Left renal pelvis (tissue), 4 donors: ENCODE measurements around the gene TPO. TPM values are rescaled to one million over a fixed set of nuclear protein-coding genes. Genes with fewer than 3 reads are reported as not detected.
"Not testable (repeated sequence)": the region's sequence is repeated elsewhere in the genome, so short reads cannot be mapped to it uniquely, and the experiment has no call there.

ENCODE experiments used
- DNase-seq, 4 donors: peaks; one replicate each; pipeline ENCODE4 v3.0.0-alpha.2; 2013; ENCODE audit warnings: low read depth in 4 of 4, low spot score in 3 of 4
- polyA plus RNA-seq, 4 donors: library from polyadenylated mRNA; unstranded; fragments of 120-200 nt; gene quantifications; one replicate each; pipeline ENCODE4 v1.2.1, GENCODE V29; 2013; ENCODE audit not compliant: insufficient read length in 4 of 4

Gene TPO
- polyA plus RNA-seq, 4 donors = 0.10 to 0.17 TPM; not detected in 2

GRCh38 chr2:1403565-1403964 lies 9.7 kb upstream of the TPO start:
- DNase-seq = no peak

- no peak for DNase-seq
Observed at GRCh38 chr2:1405124-1405523, 8.1 kb upstream of the TPO start.

- no peak for DNase-seq
Observed at GRCh38 chr2:1405967-1406366, 7.3 kb upstream of the TPO start.

GRCh38 chr2:1406434-1406833 lies 6.8 kb upstream of the TPO start:
- no peak for DNase-seq

GRCh38 chr2:1407950-1408675 lies 5.2 kb upstream of the TPO start:
- DNase-seq = peak in 2 of 4 donors; percentile 10 to 33

- no peak for DNase-seq
Observed at GRCh38 chr2:1414121-1414520, 858 bp downstream of the TPO start.

GRCh38 chr2:1414901-1415300 lies 1.6 kb downstream of the TPO start:
- DNase-seq = not testable (repeated sequence)

- DNase-seq = no peak
Observed at GRCh38 chr2:1415501-1415900, 2.2 kb downstream of the TPO start.

GRCh38 chr2:1418566-1418965 lies 5.3 kb downstream of the TPO start:
- DNase-seq = no peak

GRCh38 chr2:1420746-1421480 lies 7.7 kb downstream of the TPO start:
- no peak for DNase-seq

GRCh38 chr2:1421731-1422130 lies 8.5 kb downstream of the TPO start:
- no peak for DNase-seq

- no peak for DNase-seq
Observed at GRCh38 chr2:1422131-1422530, 8.9 kb downstream of the TPO start.

- no peak for DNase-seq
Observed at GRCh38 chr2:1422716-1423285, 9.5 kb downstream of the TPO start.

GRCh38 chr2:1427086-1427485 lies 13.8 kb downstream of the TPO start:
- DNase-seq = no peak

- DNase-seq = no peak
Observed at GRCh38 chr2:1429895-1430294, 16.6 kb downstream of the TPO start.

GRCh38 chr2:1430491-1430890 lies 17.2 kb downstream of the TPO start:
- DNase-seq = no peak

- DNase-seq = no peak
Observed at GRCh38 chr2:1431886-1432400, 18.7 kb downstream of the TPO start.

- no peak for DNase-seq
Observed at GRCh38 chr2:1432726-1433125, 19.5 kb downstream of the TPO start.

- no peak for DNase-seq
Observed at GRCh38 chr2:1436369-1436768, 23.1 kb downstream of the TPO start.

- DNase-seq = no peak
Observed at GRCh38 chr2:1437101-1437500, 23.8 kb downstream of the TPO start.

- DNase-seq = no peak
Observed at GRCh38 chr2:1437537-1437936, 24.3 kb downstream of the TPO start.

- no peak for DNase-seq
Observed at GRCh38 chr2:1438972-1439371, 25.7 kb downstream of the TPO start.
